IMR-90 (cell line): Measurements from ENCODE around the gene TFAP2E. TPM values are rescaled to one million over a fixed set of nuclear protein-coding genes. Genes with fewer than 3 reads are reported as not detected.

Source experiments
- ATAC-seq: fragments of 200-7000 bp; cut with Tn5 transposase; 2 replicates; pipeline ENCODE4 v1.9.1; 2020; ENCODE audit warnings: low read depth, mild to moderate bottlenecking, moderate library complexity
- BruUV-seq: library from RNA; stranded (reverse); fragments of 400-500 nt; replicated peaks from 2 replicates; lab custom pipeline; 2021; lab: Mats Ljungman, UMichigan
- CTCF ChIA-PET: fragments of 300-600 bp; formaldehyde crosslinking; extraction: SDS; loops from one replicate; lab custom pipeline; 2021; ENCODE audit warnings: antibody characterized with exemption; lab: Yijun Ruan, JAX
- POLR2A ChIA-PET: fragments of 300-600 bp; sonication (Branson Sonifier 250); formaldehyde crosslinking; loops from one replicate; lab custom pipeline; 2022; ENCODE audit warnings: antibody characterized with exemption; ENCODE audit not compliant: unreplicated experiment; lab: Charles Lee
- DNase-seq: peaks from one replicate; pipeline ENCODE4 v3.0.0; 2013
- H2AFZ ChIP-seq: replicated peaks from 2 replicates; pipeline ENCODE3; 2013; ENCODE audit warnings: low read length, mild to moderate bottlenecking; ENCODE audit not compliant: poor library complexity
- H2AK5ac ChIP-seq: 2 replicates; pipeline ENCODE4 v1.6.1; 2013; ENCODE audit warnings: low read depth, low read length, inconsistent platforms
- H2AK9ac ChIP-seq: replicated peaks from 2 replicates; pipeline ENCODE3; 2013; ENCODE audit warnings: mild to moderate bottlenecking, low read depth, low read length, moderate library complexity; ENCODE audit not compliant: poor library complexity
- H2BK120ac ChIP-seq: 2 replicates; pipeline ENCODE4 v1.6.1; 2013; ENCODE audit warnings: low read depth, low read length, inconsistent platforms
- H2BK15ac ChIP-seq: 3 replicates; pipeline ENCODE4 v1.6.1; 2013; ENCODE audit warnings: low read depth, low read length, inconsistent platforms
- H2BK20ac ChIP-seq: 2 replicates; pipeline ENCODE4 v1.6.1; 2013; ENCODE audit warnings: low read depth, mild to moderate bottlenecking, inconsistent platforms, low read length, moderate library complexity
- H2BK5ac ChIP-seq: 2 replicates; pipeline ENCODE4 v1.6.1; 2013; ENCODE audit warnings: mild to moderate bottlenecking, low read depth, low read length, inconsistent platforms; ENCODE audit not compliant: poor library complexity, severe bottlenecking
- H3K14ac ChIP-seq: replicated peaks from 2 replicates; pipeline ENCODE4 v1.6.1; 2013; ENCODE audit warnings: low read depth, low read length, inconsistent platforms
- H3K18ac ChIP-seq: 2 replicates; pipeline ENCODE4 v1.6.1; 2013; ENCODE audit warnings: low read depth, low read length, control low read depth
- H3K23ac ChIP-seq: 2 replicates; pipeline ENCODE4 v1.6.1; 2013; ENCODE audit warnings: low read depth, low read length, inconsistent platforms
- H3K27ac ChIP-seq: 2 replicates; pipeline ENCODE4 v1.5.1; 2013; ENCODE audit warnings: mild to moderate bottlenecking, control low read depth, low read length; ENCODE audit not compliant: insufficient read depth
- H3K27me3 ChIP-seq: 2 replicates; pipeline ENCODE4 v1.6.1; 2013; ENCODE audit warnings: low read length; ENCODE audit not compliant: control insufficient read depth, insufficient read depth
- H3K36me3 ChIP-seq: 2 replicates; pipeline ENCODE4 v1.6.1; 2013; ENCODE audit warnings: low read length, mixed read lengths; ENCODE audit not compliant: control insufficient read depth, insufficient read depth
- H3K4ac ChIP-seq: 2 replicates; pipeline ENCODE4 v1.6.1; 2013; ENCODE audit warnings: low read depth, low read length, inconsistent platforms
- H3K4me1 ChIP-seq: 2 replicates; pipeline ENCODE4 v1.6.1; 2013; ENCODE audit warnings: low read length, mixed read lengths; ENCODE audit not compliant: control insufficient read depth, insufficient read depth
- H3K4me2 ChIP-seq: 2 replicates; pipeline ENCODE4 v1.6.1; 2013; ENCODE audit warnings: low read depth, mild to moderate bottlenecking, control low read depth, low read length, moderate library complexity
- H3K4me3 ChIP-seq: 2 replicates; pipeline ENCODE4 v1.5.1; 2013; ENCODE audit warnings: low read depth, mild to moderate bottlenecking, control low read depth, low read length, moderate library complexity; ENCODE audit not compliant: insufficient read depth
- H3K56ac ChIP-seq: 2 replicates; pipeline ENCODE4 v1.6.1; 2013; ENCODE audit warnings: low read length, inconsistent platforms; ENCODE audit not compliant: insufficient read depth; ENCODE audit errors: extremely low read depth
- H3K79me1 ChIP-seq, 2 experiments: 2 replicates each; pipeline ENCODE4 v1.6.1; 2013; ENCODE audit warnings: low read length in 2 of 2, inconsistent platforms in 1 of 2, low read depth in 1 of 2
- H3K9ac ChIP-seq: 2 replicates; pipeline ENCODE4 v1.6.1; 2013; ENCODE audit warnings: low read depth, low read length, control low read depth
- H3K9me1 ChIP-seq: 2 replicates; pipeline ENCODE4 v1.6.1; 2013; ENCODE audit warnings: low read length, inconsistent platforms; ENCODE audit not compliant: insufficient read depth
- H3K9me3 ChIP-seq: 2 replicates; pipeline ENCODE4 v1.6.1; 2013; ENCODE audit warnings: low read length; ENCODE audit not compliant: control insufficient read depth, insufficient read depth
- H4K20me1 ChIP-seq: 2 replicates; pipeline ENCODE4 v1.6.1; 2013; ENCODE audit warnings: low read length, inconsistent platforms; ENCODE audit not compliant: insufficient read depth
- H4K5ac ChIP-seq: 2 replicates; pipeline ENCODE4 v1.6.1; 2013; ENCODE audit warnings: mild to moderate bottlenecking, low read depth, low read length, control low read depth
- H4K8ac ChIP-seq, 2 experiments: 2 replicates each; pipeline ENCODE4 v1.6.1; 2013; ENCODE audit warnings: low read depth in 2 of 2, low read length in 2 of 2, control low read depth in 1 of 2, inconsistent platforms in 1 of 2
- H4K91ac ChIP-seq: 2 replicates; pipeline ENCODE4 v1.6.1; 2013; ENCODE audit warnings: low read depth, low read length, inconsistent platforms; ENCODE audit not compliant: insufficient read depth
- BHLHE40 ChIP-seq: fragments of 150-350 bp; IDR thresholded peaks from 2 replicates; pipeline ENCODE4 v1.6.1; 2016; ENCODE audit warnings: mild to moderate bottlenecking, low read depth, low read length
- CEBPB ChIP-seq: IDR thresholded peaks from 2 replicates; pipeline ENCODE4 v1.6.1; 2012; ENCODE audit warnings: low read depth, low read length, improper control_type of control experiment
- FOS ChIP-seq: fragments of 150-350 bp; IDR thresholded peaks from 2 replicates; pipeline ENCODE4 v1.6.1; 2016; ENCODE audit warnings: low read depth, low read length
- MAZ ChIP-seq: IDR thresholded peaks from 2 replicates; pipeline ENCODE4 v1.6.1; 2012; ENCODE audit warnings: low read depth, mild to moderate bottlenecking, low read length, improper control_type of control experiment, moderate library complexity, borderline replicate concordance
- MXI1 ChIP-seq: IDR thresholded peaks from 2 replicates; pipeline ENCODE4 v1.6.1; 2012; ENCODE audit warnings: low read depth, mild to moderate bottlenecking, low read length, moderate library complexity, borderline replicate concordance
- NFE2L2 ChIP-seq: fragments of 150-350 bp; IDR thresholded peaks from 2 replicates; pipeline ENCODE4 v1.6.1; 2016; ENCODE audit warnings: low read depth, mild to moderate bottlenecking, low read length
- POLR2A ChIP-seq: IDR thresholded peaks from 2 replicates; pipeline ENCODE4 v1.6.1; 2012; ENCODE audit warnings: mild to moderate bottlenecking, low read depth, low read length
- RAD21 ChIP-seq: IDR thresholded peaks from 2 replicates; pipeline ENCODE4 v1.6.1; 2012; ENCODE audit warnings: low read length, improper control_type of control experiment
- RCOR1 ChIP-seq: IDR thresholded peaks from 2 replicates; pipeline ENCODE4 v1.6.1; 2012; ENCODE audit warnings: mild to moderate bottlenecking, low read length, improper control_type of control experiment; ENCODE audit not compliant: insufficient replicate concordance
- RFX5 ChIP-seq: IDR thresholded peaks from 2 replicates; pipeline ENCODE4 v1.8.0; 2012; ENCODE audit warnings: low read depth, mild to moderate bottlenecking, low read length, moderate library complexity
- SMC3 ChIP-seq: fragments of 150-350 bp; IDR thresholded peaks from 2 replicates; pipeline ENCODE4 v1.6.1; 2016; ENCODE audit warnings: low read depth, mild to moderate bottlenecking, antibody characterized with exemption, low read length, moderate library complexity
- WGBS, 2 experiments: methylation state at CpG; one replicate each; pipeline versions ENCODE4 v1.1.5 to v1.1.7; 2013; ENCODE audit warnings: missing lambda C conversion rate in 2 of 2; ENCODE audit not compliant: insufficient read length in 1 of 2; ENCODE audit errors: extremely low coverage in 2 of 2; 5-methylcytosine and 5-hydroxymethylcytosine counted together
- dilution Hi-C: fragments of 300-500 bp; cut with HindIII; formaldehyde crosslinking; loops from one replicate; pipeline ENCODE4 v1.14.3; 2018; ENCODE audit warnings: low sequenced_read_pairs; ENCODE audit not compliant: unreplicated experiment
- in situ Hi-C: fragments of 300-500 bp; cut with MboI; formaldehyde crosslinking; loops from 3 replicates; pipeline ENCODE4 v1.14.3; 2019; ENCODE audit warnings: low sequenced_read_pairs, inconsistent platforms, mixed read lengths
- intact Hi-C: fragments of 100-400 bp; cut with micrococcal nuclease; formaldehyde crosslinking; loops from 2 replicates; pipeline ENCODE4 v1.10.0; 2022
- polyA plus RNA-seq, 3 experiments: library from polyadenylated mRNA; depleted of rRNA; stranded (reverse); fragments of >200 nt; gene quantifications; 2 replicates each; pipeline ENCODE4 v1.2.3, GENCODE V29; 2012; ENCODE audit warnings: low replicate concordance in 1 of 3
- total RNA-seq: library from RNA; depleted of rRNA; stranded (reverse); fragments of >200 nt; gene quantifications from 2 replicates; pipeline ENCODE4 v1.2.3, GENCODE V29; 2012
- TF ChIP-seq, protein P1 (sequence below): fragments of 150-350 bp; IDR thresholded peaks from 2 replicates; pipeline ENCODE4 v1.6.1; 2017; ENCODE audit warnings: mild to moderate bottlenecking, antibody characterized with exemption, low read length, low read depth
- TF ChIP-seq, protein P2 (sequence below): fragments of 150-350 bp; IDR thresholded peaks from 2 replicates; pipeline ENCODE4 v1.6.1; 2016; ENCODE audit warnings: low read depth, mild to moderate bottlenecking, low read length, moderate library complexity, borderline replicate concordance
- TF ChIP-seq, protein P3 (sequence below): conservative IDR thresholded peaks from 2 replicates; pipeline ENCODE4 v1.5.1; 2012; ENCODE audit warnings: mild to moderate bottlenecking, low read depth, low read length, improper control_type of control experiment

TFAP2E gene
- total and polyA plus RNA-seq, 2 of the 4 experiments (the other 2 are of a cell fraction) = under 0.01 to 0.19 TPM

DNA sequence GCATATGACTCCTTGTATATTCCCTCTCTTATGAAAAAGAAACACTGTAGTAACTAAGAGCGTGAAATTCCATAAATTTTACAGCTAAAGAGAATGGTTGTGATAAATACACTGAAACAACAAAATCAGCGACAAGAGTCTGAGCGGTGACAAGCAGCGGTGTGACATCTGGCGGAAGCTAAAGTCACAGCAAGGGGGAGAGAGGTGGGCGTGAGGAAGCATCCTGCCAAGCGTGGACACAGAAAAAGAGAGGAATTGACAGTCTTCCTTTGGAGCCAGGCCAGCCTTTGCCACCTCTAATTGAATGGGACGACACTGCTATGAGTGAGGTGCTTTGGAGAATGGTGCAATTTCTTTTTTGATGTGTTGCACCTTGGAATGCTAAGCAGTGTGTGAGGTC lies 42.3 kb downstream of the TFAP2E start:
- H3K9ac ChIP-seq = no peak overlapping the region
- TF ChIP-seq MAZ = no peak
- TF ChIP-seq MXI1 = no peak
- TF ChIP-seq RAD21 = no peak
- no peak for TF ChIP-seq RFX5
- TF ChIP-seq, protein P1, sequence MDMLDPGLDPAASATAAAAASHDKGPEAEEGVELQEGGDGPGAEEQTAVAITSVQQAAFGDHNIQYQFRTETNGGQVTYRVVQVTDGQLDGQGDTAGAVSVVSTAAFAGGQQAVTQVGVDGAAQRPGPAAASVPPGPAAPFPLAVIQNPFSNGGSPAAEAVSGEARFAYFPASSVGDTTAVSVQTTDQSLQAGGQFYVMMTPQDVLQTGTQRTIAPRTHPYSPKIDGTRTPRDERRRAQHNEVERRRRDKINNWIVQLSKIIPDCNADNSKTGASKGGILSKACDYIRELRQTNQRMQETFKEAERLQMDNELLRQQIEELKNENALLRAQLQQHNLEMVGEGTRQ = no peak
- no peak for TF ChIP-seq FOS
- TF ChIP-seq BHLHE40 = no peak
- TF ChIP-seq SMC3 = no peak
- no peak for TF ChIP-seq RCOR1
- no peak for TF ChIP-seq CEBPB
- TF ChIP-seq, protein P2, sequence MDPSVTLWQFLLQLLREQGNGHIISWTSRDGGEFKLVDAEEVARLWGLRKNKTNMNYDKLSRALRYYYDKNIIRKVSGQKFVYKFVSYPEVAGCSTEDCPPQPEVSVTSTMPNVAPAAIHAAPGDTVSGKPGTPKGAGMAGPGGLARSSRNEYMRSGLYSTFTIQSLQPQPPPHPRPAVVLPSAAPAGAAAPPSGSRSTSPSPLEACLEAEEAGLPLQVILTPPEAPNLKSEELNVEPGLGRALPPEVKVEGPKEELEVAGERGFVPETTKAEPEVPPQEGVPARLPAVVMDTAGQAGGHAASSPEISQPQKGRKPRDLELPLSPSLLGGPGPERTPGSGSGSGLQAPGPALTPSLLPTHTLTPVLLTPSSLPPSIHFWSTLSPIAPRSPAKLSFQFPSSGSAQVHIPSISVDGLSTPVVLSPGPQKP = no peak
- TF ChIP-seq POLR2A = no peak
- no peak for TF ChIP-seq NFE2L2
- TF ChIP-seq, protein P3, sequence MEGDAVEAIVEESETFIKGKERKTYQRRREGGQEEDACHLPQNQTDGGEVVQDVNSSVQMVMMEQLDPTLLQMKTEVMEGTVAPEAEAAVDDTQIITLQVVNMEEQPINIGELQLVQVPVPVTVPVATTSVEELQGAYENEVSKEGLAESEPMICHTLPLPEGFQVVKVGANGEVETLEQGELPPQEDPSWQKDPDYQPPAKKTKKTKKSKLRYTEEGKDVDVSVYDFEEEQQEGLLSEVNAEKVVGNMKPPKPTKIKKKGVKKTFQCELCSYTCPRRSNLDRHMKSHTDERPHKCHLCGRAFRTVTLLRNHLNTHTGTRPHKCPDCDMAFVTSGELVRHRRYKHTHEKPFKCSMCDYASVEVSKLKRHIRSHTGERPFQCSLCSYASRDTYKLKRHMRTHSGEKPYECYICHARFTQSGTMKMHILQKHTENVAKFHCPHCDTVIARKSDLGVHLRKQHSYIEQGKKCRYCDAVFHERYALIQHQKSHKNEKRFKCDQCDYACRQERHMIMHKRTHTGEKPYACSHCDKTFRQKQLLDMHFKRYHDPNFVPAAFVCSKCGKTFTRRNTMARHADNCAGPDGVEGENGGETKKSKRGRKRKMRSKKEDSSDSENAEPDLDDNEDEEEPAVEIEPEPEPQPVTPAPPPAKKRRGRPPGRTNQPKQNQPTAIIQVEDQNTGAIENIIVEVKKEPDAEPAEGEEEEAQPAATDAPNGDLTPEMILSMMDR = no peak
- ATAC-seq (no peak), DNase-seq (no peak)
- H2AK5ac ChIP-seq = no peak overlapping the region
- no TSS peak for BruUV-seq
- no peak overlapping the region for H3K23ac ChIP-seq
- no peak overlapping the region for H3K4ac ChIP-seq
- no peak overlapping the region for H3K18ac ChIP-seq
- H2BK15ac ChIP-seq = no peak overlapping the region
- ChIA-PET CTCF (interaction anchor here (1.5 kb wide), 1 partner anchor 100 kb away, joined by 4 read pairs; no protein-coding TSS in a partner anchor), POLR2A (no interaction called here)
- no peak overlapping the region for H3K4me3 ChIP-seq
- H2BK5ac ChIP-seq = no peak overlapping the region
- peaks cover 56 to 61% of the 10 kb centered on the region in 2 experiments for H3K79me1 ChIP-seq
- H4K5ac ChIP-seq = no peak overlapping the region
- peaks cover 16% of the 10 kb centered on the region; the same call in 1 of the 2 replicates for H4K20me1 ChIP-seq
- no peak overlapping the region for H3K27ac ChIP-seq
- in situ Hi-C loops (no loop called here), intact Hi-C loops (no loop called here), dilution Hi-C loops (no loop called here)
- H2BK120ac ChIP-seq = no peak overlapping the region
- H2BK20ac ChIP-seq = no peak overlapping the region
- no peak overlapping the region for H4K8ac ChIP-seq
- no peaks in the 10 kb centered on the region for H3K27me3 ChIP-seq
- peaks cover 16% of the 10 kb centered on the region for H3K36me3 ChIP-seq
- H3K9me3 ChIP-seq = no peaks in the 10 kb centered on the region
- no peak overlapping the region for H2AK9ac ChIP-seq
- 82% methylated on average over 5 of the region's 8 CpGs; no CpG with 5 or more reads in 1 of the 2 experiments for WGBS, 2 experiments
- no peak overlapping the region for H4K91ac ChIP-seq
- H3K4me2 ChIP-seq = no peak overlapping the region
- H3K4me1 ChIP-seq = no peaks in the 10 kb centered on the region
- peaks cover 8% of the 10 kb centered on the region for H3K9me1 ChIP-seq
- H3K56ac ChIP-seq = no peak overlapping the region
- H2AFZ ChIP-seq = no peak overlapping the region
- H3K14ac ChIP-seq = no peak overlapping the region
